DMS53 treated with DMSO at 0.1 percent for 48 hours (cell line): ENCODE results near the gene SORCS3.

Source experiments
- DNase-seq: peaks from one replicate; lab custom pipeline; 2025; ENCODE audit not compliant: unreplicated experiment; lab: John Stamatoyannopoulos, UW

The SORCS3 gene

DNA sequence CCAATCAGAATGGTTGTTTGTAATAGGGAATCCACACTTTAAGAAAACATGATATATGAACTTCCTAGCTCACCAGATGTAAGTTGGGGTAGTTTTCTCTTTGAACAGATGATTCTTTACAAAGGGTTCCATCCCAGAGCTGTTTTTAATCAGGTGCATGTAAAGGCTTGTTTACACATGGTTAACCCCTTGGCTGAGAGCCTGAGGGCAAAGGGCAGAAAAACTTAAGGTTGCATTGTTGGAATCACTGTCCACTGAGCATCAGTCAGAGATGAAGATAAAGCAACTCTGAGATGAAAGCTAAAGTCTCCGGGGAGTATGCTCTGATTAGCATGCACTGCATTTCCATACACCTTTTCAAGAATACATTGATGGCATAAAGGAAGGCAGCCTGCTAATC, 518.2 kb downstream of the SORCS3 start:
- no peak for DNase-seq

DNA sequence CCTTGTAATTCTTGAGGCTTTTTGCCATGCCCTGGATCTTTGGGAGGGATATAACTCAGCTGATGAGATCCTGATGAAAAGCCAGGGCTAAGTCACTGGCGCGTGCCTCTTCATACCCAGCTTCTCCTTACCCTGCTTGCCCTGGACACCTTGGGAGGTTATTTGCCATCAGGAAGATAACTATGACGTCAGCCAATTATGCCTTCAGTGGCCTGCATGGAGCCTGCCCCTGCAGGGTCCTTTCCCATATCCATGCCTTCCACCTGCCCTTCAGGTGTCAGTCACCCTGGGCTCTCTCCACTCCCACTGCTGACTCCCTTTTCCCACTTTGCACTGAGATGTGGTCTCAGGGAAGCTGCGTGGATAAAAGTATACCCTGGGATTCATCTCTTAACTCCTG, 520.1 kb downstream of the SORCS3 start:
- no peak for DNase-seq

DNA sequence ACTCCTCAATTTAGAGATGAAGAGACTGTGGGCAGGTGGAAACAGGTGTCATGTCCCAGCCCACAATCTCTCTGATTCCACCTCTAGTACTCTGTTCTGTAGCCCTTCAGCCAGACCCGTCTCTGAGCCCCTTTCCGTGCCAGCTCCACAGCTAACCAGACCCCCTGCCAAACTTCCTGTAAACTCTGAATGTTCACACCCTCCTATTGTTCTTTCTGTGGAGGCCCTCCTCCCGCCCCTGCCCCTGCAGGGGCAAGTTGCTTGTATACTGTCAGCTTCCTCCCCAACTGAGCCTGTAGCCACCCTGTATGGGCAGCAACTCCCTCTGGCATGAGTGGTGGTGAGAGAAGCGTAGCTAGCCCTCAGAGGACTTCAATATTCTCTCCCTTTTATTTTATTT, 520.7 kb downstream of the SORCS3 start:
- DNase-seq = no peak

DNA sequence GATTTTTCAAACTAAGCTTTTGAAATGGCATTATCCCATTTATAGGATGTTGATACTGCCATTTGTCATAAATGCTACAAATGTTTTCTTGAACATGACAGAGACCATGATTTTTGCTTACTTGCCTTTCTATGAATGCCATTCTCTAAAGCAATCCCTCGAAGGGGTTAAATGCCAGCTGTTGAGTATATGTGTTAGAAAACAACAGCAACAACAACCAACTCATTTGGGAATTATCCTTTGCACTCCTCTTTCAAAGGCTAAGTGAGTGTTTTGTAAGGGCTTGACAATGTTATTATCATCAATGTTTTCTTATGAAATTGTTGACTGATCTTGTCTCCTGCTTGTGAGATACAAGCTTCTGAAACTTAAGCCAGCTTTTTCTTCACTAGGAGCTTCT, 529.4 kb downstream of the SORCS3 start:
- no peak for DNase-seq

DNA sequence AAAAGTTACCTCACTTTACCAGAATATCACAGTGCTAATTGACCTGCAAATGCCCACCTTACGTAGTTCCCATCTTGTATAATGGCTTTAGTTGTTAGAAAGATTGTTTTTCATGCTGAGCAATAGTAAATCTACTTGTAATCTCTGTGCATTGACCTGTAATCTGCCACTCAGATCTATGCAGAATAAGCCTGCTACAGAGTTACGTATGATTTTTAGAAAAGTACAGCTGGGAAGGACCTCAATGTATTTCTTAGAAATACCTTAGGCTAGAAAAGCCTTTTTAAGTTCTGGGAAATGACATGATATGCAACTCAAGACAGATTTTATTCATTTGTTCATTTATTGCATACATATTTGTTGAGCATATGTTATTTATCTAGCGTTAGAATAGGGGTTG, 530.9 kb downstream of the SORCS3 start:
- no peak for DNase-seq

DNA sequence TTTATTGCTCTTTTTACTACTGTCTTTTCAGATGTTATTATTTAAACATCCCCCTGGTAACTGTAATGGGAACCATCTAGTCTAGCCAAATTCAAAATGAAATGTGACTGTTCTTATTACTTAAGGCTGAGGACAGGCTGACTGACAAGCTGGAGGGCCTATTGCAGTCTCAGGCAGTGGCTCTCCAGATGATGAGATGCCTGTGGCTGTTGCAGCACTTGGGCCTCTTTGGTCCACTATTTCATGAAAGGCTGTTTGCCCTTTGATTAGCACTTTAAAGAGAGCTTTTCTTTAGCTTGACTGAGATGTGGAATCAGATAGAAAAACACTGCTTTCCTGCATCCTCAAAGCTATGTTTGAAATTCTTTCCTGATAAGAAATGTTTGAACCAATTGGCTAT, 540.5 kb downstream of the SORCS3 start:
- no peak for DNase-seq

DNA sequence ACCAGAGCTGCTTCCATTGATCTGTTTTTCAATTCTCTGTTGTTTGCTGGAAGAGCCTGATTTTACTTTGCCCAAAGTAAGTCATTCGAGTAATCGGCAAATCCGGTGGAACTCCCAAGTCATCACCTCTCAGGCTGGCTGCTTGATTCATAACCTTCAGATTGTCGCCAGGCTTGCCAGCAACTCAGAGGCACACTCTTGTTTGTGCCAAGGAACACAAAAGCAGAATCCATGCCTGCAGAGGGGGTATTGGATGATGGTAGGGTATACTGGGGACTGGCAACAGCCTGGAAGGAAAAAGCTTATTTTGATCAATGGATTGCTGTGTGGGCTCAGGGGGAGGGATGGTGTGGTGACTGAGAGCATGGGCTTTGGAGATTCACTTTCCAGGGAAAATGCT, 542.4 kb downstream of the SORCS3 start:
- no peak for DNase-seq

DNA sequence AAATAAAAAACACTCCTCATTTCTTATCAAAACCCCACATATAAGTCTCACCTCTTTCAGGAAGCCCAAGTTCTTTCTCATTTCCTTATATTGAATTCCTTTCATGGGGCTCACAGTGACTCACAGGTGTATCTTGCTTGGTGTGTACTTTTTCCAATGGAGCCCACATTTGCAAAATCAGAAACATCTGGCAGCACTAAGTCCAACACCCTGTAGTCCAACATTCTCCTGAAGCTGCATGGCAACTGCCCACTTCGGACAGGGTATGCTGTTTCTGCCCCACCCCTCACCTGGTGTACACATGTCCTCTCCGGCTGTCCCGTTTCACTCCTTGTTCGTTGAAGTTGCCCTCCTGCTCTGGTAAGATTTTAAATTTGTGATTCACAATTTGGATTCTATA, 544.1 kb downstream of the SORCS3 start:
- no peak for DNase-seq

DNA sequence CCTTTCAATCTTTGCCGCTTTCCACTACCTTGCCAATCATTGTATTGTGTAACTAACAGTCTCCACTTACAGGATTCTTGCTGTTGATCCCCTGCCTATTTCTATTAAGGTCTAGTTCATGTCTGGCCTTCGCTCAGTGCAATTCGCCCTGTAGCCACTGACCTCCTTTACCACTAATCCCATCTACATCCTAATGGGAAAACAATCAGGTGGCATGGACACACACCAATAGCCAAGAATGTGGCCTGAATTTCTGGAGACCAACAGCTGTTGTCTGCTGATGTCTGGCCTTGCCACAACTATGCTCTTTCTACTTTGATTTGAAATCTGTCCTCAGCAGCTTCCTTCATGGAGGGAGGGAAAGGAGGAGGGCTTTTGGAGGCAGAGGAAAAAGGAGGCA, 546.2 kb downstream of the SORCS3 start:
- DNase-seq = no peak

DNA sequence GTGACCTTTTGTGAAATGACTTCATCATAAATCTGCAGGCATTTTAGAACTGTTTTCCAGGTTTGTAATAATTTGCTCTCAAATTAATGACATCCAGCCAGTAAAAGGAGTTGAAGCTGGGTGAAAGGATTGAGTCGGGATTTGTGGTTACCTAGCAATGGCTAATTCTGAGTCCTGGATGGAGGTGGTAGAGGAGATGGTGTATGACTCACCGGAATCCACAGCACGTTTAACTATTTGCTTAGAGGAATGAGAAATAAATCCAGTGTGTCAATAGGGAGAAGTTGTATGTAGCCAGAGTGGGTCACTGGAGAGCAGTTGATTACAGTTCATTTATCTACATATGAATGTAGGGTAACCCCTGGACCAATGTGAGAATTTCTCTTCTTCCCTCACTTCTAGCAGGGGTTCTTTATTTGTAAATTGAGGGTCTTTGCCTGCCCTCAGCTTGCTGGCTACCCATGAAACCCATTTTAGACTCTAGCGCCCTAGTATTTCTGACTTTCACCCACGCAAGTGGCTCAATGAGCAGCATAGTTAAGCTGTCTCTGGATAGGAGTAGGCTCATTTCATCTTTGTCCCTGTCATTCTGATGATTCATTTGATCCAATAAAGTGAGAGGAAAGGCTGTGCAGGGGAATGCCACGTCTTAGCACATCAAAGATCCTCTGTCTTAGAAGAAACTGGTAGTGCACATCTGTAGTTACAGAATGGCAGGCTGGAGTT, 547.8 kb downstream of the SORCS3 start:
- no peak for DNase-seq

DNA sequence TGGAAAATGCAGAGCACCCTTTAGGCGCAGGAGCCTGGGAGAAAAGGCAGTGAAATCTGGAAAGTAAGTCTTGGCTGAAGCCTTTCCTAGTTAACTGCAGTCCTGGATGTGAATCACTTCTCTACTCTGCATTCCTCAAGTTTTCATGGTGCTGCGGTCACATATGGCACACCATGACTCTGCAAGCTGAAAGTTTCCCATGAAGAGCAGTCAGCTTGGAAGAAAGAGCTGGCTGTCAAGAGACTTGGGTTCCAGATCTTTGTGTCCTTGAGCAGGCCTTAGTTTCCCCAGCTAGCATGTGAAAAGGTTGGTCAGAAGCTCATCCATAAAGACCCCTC, 548.3 kb downstream of the SORCS3 start:
- DNase-seq = no peak

DNA sequence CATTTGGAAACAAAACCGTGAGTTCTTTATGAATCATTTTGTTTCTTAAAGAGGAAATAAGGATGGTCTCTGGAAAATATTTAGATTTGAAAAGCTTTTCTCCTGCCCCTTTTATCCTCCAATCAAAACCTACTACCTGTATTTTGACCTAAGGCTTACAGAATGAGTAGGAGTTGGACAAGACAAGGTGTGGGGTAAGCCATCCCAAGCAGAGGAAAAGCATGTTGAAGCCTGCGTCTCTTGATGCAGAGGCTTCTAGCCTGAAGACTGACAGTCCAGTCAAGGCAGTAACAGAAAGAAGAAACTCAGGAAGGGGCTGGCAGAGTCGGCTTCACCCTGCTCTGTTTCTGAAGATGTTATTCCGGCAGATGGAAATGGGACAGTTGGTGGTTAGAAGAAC, 551.1 kb downstream of the SORCS3 start:
- DNase-seq = no peak

DNA sequence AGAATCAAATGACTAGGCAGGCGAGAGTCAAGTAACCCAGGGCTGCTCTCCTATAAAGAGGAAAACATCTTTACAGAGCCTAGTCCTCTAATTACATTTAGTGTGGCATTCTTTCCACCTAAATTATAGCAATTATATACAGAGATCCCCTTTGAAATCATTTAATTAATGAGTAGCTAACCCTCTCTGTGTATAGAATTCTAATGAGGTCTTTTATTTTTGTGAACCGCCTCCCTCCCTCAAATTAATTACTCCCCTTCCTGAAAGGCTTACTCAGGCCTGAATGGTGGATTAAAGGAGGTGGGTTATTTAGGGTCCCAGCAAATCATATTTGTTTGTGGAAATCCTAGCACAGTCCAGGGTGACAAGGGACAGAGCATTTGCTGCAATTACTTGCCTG, 551.8 kb downstream of the SORCS3 start:
- no peak for DNase-seq

DNA sequence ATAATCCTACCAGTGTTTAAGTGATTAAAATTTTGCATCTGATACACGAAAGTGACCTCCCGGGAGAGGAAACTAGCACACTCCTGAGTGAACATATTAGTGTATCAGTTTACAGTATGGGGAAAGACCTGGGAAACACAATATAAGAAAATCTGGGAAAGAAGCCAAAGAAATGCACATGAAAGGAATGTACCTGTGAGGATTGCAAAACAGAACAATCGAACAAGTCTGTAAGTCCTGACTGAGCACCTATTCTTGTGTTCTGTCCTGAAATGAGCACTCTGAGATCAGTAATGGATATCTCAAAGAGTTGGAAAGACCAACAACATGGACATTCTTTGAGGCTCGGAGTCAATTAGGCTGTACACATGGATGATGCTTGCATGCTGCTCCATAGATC, 554.7 kb downstream of the SORCS3 start:
- no peak for DNase-seq

DNA sequence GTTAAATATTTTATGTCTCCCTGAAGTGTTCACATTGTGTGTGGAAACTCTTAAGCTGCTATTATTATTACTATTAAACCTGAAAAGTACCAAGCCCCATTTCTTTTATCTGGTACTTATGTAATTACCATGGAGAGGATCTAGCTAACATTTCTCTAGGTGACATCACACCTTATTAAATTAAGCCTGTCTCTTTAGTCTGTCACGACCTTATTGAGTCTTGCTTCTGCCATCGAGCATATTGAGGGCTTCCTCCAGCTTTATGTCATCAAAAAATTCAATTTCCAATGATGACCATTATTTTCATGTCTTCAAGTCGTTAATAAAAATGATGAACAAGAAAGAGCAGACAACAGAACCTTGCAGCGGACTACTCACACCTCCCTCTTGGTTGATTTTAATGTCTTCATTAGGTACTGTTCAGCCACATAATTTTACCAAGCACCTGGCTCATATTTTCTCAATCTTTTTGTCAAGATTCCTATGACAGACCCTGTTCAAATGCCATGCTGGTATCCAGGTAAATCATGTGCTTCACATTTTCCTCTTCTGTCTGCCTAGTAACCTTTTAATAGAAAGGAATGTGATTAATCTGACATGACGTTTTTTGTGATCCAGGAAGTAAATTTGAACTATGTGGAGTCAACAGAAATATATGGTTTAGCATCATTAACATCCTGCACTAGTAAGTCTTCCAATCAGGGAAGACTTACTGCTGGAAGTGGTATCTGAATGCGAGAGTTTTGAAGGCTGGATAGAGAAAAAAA, 556.7 kb downstream of the SORCS3 start:
- no peak for DNase-seq

DNA sequence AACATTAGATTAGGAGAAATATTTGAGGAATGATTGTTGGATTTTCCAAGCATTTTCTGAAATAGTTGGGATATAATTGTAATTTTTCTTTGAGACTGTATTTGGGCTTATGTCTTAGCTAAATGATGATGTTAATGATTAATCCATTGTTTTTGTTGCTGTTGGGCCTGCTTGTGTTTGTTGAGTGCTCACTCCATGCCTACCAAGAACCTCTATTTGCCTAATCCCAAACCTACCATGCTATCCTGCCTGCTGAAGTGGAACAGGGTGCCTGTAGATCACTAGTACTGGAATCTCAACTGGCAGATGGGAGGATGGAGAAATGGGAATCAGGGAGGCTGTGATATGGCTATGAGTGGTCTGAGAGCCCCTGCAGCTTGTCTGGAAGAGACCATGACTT, 565.5 kb downstream of the SORCS3 start:
- DNase-seq = no peak

DNA sequence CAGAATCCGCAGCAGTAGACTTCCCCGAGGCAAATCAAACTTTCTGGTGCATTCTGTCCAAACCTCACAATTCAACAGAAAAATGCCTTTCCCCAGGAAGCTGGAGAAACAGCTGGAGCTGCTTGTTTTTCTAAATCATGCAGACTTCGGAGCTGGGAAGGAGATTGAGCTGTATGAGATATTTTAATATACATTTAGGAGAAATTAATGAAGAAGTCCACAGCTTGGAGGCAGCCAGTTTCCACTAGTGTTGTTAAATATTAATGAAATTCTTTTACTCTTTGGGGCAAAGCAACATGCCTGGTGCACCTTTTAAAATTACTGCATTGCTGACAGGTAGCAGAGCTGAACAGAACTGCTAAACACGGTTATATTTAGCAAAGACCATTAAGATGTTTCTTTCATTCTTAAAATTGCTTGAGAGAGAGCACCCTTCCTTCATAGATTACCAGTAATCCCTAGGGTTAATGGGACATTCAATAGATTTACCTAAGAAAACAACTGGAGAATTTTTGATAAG, 566.4 kb downstream of the SORCS3 start:
- DNase-seq = no peak

DNA sequence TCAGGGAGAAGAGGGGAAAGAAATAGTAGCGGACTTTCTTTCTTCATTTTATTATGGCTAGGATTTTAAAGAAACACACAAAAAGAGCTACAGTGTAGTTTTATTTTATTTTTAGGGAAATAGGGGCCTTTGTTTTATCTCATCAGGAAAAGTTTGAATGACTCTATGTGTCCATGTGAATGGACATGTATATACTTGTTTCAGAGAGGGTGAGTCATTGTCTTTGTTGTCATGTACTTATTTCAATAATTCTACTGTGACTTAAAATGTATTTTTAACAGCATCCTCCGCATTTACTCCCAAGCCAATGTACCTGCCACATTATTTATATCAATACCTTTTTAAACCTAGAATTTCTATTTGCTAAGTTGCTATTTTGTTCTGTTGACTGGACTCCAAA, 569.5 kb downstream of the SORCS3 start:
- no peak for DNase-seq

DNA sequence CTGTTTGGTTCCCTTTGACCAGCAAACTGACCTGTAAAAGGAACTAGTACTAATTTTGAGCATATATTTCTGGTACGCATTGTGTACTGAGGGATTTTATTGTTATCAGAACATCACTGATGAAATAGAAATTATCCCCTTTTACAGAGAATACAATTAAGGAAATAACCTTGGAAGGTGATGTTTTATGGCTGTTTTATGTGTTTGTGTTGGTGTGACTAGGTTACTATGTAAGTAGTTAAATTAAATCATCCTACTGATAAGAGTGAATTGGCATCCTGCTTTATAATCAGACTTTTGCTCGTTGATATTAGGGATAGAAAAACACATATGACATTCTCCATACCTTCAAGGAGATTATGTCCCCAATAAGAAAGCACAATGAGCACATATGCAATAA, 596.6 kb downstream of the SORCS3 start:
- DNase-seq = no peak

DNA sequence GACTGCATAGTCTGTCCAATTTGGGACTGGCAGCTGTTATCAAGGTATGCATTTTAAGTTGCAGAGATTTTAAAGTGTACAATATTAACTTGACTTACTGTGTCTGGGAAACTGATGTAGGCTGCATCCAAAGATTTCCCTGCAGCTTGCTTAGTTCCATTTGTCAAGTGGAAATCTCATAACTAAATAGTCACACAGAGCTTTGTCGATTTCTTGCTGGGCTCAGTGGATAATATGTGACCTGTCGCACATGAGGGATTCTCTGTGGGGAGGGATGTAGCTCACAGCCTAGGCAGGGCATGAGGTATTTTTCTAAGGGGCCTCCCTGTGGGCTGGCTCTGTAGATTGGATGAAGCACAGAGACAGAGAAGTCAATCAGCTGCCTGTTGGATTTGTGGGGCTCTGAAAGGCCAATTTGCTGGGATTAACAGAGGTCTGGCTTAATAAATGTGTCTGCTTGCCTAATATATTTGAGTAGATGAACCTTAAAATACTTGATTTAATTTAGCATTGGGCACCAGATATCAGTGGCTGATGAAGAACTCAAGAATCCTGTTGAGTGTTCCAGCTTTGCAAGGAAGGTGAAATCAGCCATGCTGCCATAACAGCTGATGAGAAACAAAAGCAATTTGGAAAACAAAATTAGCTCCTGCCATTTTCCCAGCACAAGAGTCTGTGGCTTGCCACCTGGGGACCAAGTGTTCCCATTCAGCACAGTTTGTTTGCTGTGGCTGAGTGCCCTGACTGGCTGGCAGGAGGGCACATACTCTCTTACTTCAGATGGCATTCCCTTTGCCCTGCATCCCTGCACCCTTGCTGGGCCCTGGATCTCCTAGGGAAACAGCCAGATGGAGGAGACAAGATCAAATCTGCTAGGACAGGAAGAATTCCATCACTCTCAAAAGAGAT, 598.5 kb downstream of the SORCS3 start:
- no peak for DNase-seq

DNA sequence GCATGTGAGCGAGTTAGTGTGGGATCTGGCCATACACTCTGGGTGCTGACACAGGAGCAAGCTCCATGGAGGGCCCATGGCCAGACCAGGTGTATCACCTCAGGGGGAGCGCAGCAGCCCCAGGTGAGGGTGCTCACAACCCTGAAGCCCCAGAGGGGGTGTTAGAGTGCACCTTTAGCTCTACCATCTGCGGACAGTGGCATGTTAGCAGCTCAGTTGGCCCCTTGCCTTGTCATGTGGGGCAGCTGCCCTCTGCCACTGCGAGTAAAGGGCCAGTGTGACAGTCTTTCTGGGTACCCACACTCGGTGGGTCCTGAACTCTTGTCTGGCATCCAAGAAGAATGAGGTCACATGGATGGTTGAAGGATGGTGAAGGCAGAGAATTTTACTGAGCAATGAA, 600.2 kb downstream of the SORCS3 start:
- DNase-seq = no peak

DNA sequence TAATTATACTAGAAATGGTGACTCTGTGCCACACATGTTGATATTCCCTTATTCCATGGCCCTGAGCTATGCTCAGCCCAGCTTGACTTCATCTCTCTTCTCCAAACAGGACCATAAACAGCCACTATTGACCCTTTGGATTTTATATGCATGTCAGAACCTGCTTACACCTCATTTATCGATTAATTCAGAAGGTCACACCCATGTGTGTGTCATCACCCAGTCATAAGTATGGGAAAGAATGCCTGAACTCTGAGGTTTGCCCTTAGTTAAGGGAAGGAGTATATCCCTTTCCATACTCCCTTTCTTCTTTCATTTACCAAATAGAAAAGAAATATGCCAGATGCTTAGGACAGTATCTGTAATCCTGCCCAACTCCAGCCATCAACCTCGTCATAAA, 602.3 kb downstream of the SORCS3 start:
- DNase-seq = no peak
